ENCODE results near the gene PLGRKT. TPM values are rescaled to one million over a fixed set of nuclear protein-coding genes. Genes with fewer than 3 reads are reported as not detected.
A peak's percentile ranks its signal among the peaks of the same experiment; 100 is the strongest.

Gene PLGRKT
- total RNA-seq, 2 donors from 2014 or later = 6.0 to 8.8 TPM

DNA sequence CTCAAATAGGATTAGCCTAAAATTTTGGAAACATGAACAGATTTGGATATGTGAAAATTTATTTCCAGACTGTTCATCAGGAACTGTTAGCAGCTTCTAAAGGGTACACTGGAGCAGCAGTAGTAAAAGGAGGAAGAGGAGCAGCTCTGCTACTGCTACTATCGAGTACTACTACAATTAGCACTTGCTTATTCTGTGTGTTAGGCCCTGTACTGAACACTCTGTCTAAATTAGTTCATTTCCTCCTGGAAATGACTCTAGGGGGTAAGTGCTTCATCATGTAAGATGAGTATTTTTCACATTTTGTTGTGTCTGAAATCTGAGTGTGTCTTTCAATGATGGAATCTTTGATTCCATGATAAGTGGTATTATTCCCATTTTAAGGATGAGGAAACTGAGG lies 22.4 kb upstream of the PLGRKT start:
- no peak for TF ChIP-seq CTCF (IDR thresholded peaks at IDR 0.05)
- ATAC-seq (ENCODE audit: insufficient number of reproducible peaks, low FRiP score, low read depth) (no peak), DNase-seq (ENCODE audit: low spot score) (no peak)
- Histone ChIP-seq H3K9me3 (no peaks in the 10 kb centered on the region), H3K4me1 (ENCODE audit: control insufficient read depth in 1 of 2, low read depth in 2 of 2) (peaks cover under 1 to 3% of the 10 kb centered on the region in 2 donors), H3K27me3 (replicated peaks; ENCODE audit: insufficient read depth) (no peaks in the 10 kb centered on the region), H3K36me3 (peaks cover 4% of the 10 kb centered on the region), H3K4me3 (no peak overlapping the region), H3K27ac (no peak overlapping the region)

- no peak for ATAC-seq (ENCODE audit: insufficient number of reproducible peaks, low FRiP score, low read depth)
- H3K27me3 ChIP-seq (replicated peaks; ENCODE audit: insufficient read depth) = no peaks in the 10 kb centered on the region
- H3K4me3 ChIP-seq = no peak overlapping the region
- H3K4me1 ChIP-seq (ENCODE audit: control insufficient read depth in 1 of 2, low read depth in 2 of 2) = peaks cover 8 to 9% of the 10 kb centered on the region in 2 donors
- H3K27ac ChIP-seq = no peak overlapping the region
- TF ChIP-seq CTCF (IDR thresholded peaks at IDR 0.05) = no peak
- DNase-seq (ENCODE audit: low spot score) = no peak
- H3K36me3 ChIP-seq = peaks cover 2% of the 10 kb centered on the region
- H3K9me3 ChIP-seq = no peaks in the 10 kb centered on the region
These were observed 21.6 kb upstream of the PLGRKT start for GRCh38 chr9:5459289-5459829.

GRCh38 chr9:5455181-5455580 lies 17.5 kb upstream of the PLGRKT start:
- no peak for TF ChIP-seq CTCF (IDR thresholded peaks at IDR 0.05)
- peak overlapping the region; percentile 59 to 71 for H3K27ac ChIP-seq
- DNase-seq (ENCODE audit: low spot score) (no peak), ATAC-seq (ENCODE audit: insufficient number of reproducible peaks, low FRiP score, low read depth) (no peak)
- no peaks in the 10 kb centered on the region for H3K36me3 ChIP-seq
- H3K9me3 ChIP-seq = no peaks in the 10 kb centered on the region
- no peaks in the 10 kb centered on the region for H3K27me3 ChIP-seq (replicated peaks; ENCODE audit: insufficient read depth)
- H3K4me3 ChIP-seq = peak overlapping the region; percentile 25
- peaks cover 23 to 39% of the 10 kb centered on the region in 2 donors for H3K4me1 ChIP-seq (ENCODE audit: control insufficient read depth in 1 of 2, low read depth in 2 of 2)

DNA sequence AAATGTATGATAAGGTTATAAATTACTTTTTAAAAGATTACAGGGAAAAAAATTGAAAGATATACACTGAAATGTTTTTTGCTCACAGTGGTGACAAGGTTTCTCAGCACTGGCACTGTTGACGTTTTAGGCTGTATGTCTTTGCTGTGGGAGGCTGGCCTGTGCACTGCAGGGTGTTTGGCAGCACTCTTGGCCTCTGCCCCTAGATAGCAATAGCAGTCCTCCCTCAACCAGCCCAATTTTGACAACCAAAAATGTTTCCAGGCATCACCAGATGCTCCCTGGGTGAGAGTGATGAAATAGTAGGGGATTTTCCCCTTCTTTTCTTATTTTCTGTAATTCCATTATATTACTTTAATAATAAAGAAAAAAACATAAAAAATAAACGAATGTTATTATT lies 15.9 kb upstream of the PLGRKT start:
- H3K4me1 ChIP-seq (ENCODE audit: control insufficient read depth in 1 of 2, low read depth in 2 of 2) = peaks cover 23 to 50% of the 10 kb centered on the region in 2 donors
- peak overlapping the region; percentile 26 for H3K4me3 ChIP-seq
- no peak for DNase-seq (ENCODE audit: low spot score)
- no peak for TF ChIP-seq CTCF (IDR thresholded peaks at IDR 0.05)
- no peak for ATAC-seq (ENCODE audit: insufficient number of reproducible peaks, low FRiP score, low read depth)
- H3K36me3 ChIP-seq = no peaks in the 10 kb centered on the region
- no peaks in the 10 kb centered on the region for H3K9me3 ChIP-seq
- peak overlapping the region; percentile 59 to 71 for H3K27ac ChIP-seq
- H3K27me3 ChIP-seq (replicated peaks; ENCODE audit: insufficient read depth) = no peaks in the 10 kb centered on the region

DNA sequence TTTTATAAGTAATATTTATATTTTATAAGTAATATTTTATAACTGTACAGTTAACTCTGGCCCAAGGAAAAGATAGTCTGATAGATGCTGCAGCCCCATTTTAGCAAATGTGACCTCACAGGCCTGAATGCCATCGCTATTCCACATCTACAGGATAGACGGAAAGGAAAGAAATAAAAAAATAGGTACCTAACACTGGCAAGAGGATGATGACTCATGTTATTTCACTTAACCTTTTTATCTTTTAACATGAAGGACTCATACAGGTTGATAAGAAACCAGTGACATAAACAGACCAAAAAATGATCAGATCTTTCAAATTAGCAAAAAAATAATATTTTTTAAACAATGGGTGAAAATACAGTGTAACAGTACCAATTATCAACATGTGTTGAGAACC lies 15.3 kb upstream of the PLGRKT start:
- ATAC-seq (ENCODE audit: insufficient number of reproducible peaks, low FRiP score, low read depth) (no peak), DNase-seq (ENCODE audit: low spot score) (no peak)
- TF ChIP-seq CTCF (IDR thresholded peaks at IDR 0.05) = no peak
- Histone ChIP-seq H3K36me3 (no peaks in the 10 kb centered on the region), H3K27ac (peak overlapping the region; percentile 59 to 71), H3K27me3 (replicated peaks; ENCODE audit: insufficient read depth) (no peaks in the 10 kb centered on the region), H3K4me3 (no peak overlapping the region), H3K4me1 (ENCODE audit: control insufficient read depth in 1 of 2, low read depth in 2 of 2) (peaks cover 23 to 51% of the 10 kb centered on the region in 2 donors), H3K9me3 (no peaks in the 10 kb centered on the region)
